CD4-positive, alpha-beta T cell (primary cell): ENCODE measurements around the gene GPR137. TPM values are rescaled to one million over a fixed set of nuclear protein-coding genes. Genes with fewer than 3 reads are reported as not detected.

Source experiments
- ATAC-seq: fragments of 200-7000 bp; cut with Tn5 transposase; one replicate; pipeline ENCODE4 v1.10.0; 2022; ENCODE audit warnings: mild to moderate bottlenecking; ENCODE audit not compliant: poor library complexity
- CTCF ChIA-PET: fragments of 350-600 bp; sonication (Branson Sonifier 250); formaldehyde crosslinking; loops from one replicate; lab custom pipeline; 2021; ENCODE audit warnings: antibody characterized with exemption, inconsistent platforms; lab: Charles Lee
- POLR2A ChIA-PET: fragments of 350-600 bp; sonication (Branson Sonifier 250); formaldehyde crosslinking; loops from one replicate; lab custom pipeline; 2021; ENCODE audit warnings: antibody characterized with exemption, inconsistent platforms; lab: Charles Lee
- DNase-seq, 14 experiments: peaks; one replicate each; pipeline ENCODE4 v3.0.0-alpha.2; 2013 to 2020; ENCODE audit warnings: mixed read lengths in 2 of 14
- H3K27ac ChIP-seq, 2 donors: one replicate each; pipeline versions ENCODE4 v1.5.1 to v1.7.0; 2013; ENCODE audit warnings: low read length in 2 of 2, low read depth in 1 of 2, mild to moderate bottlenecking in 1 of 2
- H3K27me3 ChIP-seq, 2 experiments: 1 replicate in 1 of 2; 2 replicates in 1 of 2; pipeline versions ENCODE4 v1.6.1 to v1.7.0; 2013; ENCODE audit warnings: low read length in 2 of 2, control low read depth in 1 of 2, mild to moderate bottlenecking in 1 of 2, moderate library complexity in 1 of 2; ENCODE audit not compliant: insufficient read depth in 2 of 2, control insufficient read depth in 1 of 2
- H3K36me3 ChIP-seq: one replicate; pipeline ENCODE4 v1.6.1; 2013; ENCODE audit warnings: low read length, control low read depth; ENCODE audit not compliant: insufficient read depth
- H3K4me1 ChIP-seq: one replicate; pipeline ENCODE4 v1.6.1; 2013; ENCODE audit warnings: low read length, control low read depth; ENCODE audit not compliant: insufficient read depth
- H3K4me3 ChIP-seq: one replicate; pipeline ENCODE4 v1.5.1; 2013; ENCODE audit warnings: mild to moderate bottlenecking, low read length, moderate library complexity
- H3K9me3 ChIP-seq, 2 experiments: 1 replicate in 1 of 2; 2 replicates in 1 of 2; pipeline versions ENCODE4 v1.6.1 to v1.7.0; 2013; ENCODE audit warnings: low read length in 2 of 2, mild to moderate bottlenecking in 2 of 2, control low read depth in 1 of 2, moderate library complexity in 1 of 2; ENCODE audit not compliant: control insufficient read depth in 1 of 2, insufficient read depth in 1 of 2
- H3K27ac Mint-ChIP-seq: one replicate; pipeline ENCODE4 v1.8.0; 2020; ENCODE audit warnings: mixed read lengths
- H3K27me3 Mint-ChIP-seq: one replicate; pipeline ENCODE4 v1.8.0; 2021; ENCODE audit warnings: mixed read lengths
- H3K36me3 Mint-ChIP-seq: one replicate; pipeline ENCODE4 v1.8.0; 2021; ENCODE audit warnings: low read depth, mixed read lengths
- H3K4me1 Mint-ChIP-seq: one replicate; pipeline ENCODE4 v1.8.0; 2021; ENCODE audit warnings: low read depth, mixed read lengths
- H3K4me3 Mint-ChIP-seq: one replicate; pipeline ENCODE4 v1.8.0; 2020; ENCODE audit warnings: mild to moderate bottlenecking, mixed read lengths
- H3K9me3 Mint-ChIP-seq: one replicate; pipeline ENCODE4 v1.8.0; 2020; ENCODE audit warnings: mixed read lengths
- intact Hi-C, 2 experiments: fragments of 100-400 bp; cut with DNase I in 1 of 2; cut with micrococcal nuclease in 1 of 2; formaldehyde crosslinking; loops; one replicate each; pipeline versions ENCODE4 v1.15.1 to v1.9.0; 2023 to 2025; cut with DNase I, micrococcal nuclease
- total RNA-seq, 174 experiments: library from RNA in 2 of 174; stranded (reverse) in 2 of 174; gene quantifications; one replicate each; pipeline ENCODE4 v1.2.3 and lab custom pipeline; 2021 to 2026
- TF ChIP-seq, protein P1 (sequence below): fragments of 200-600 bp; IDR thresholded peaks from one replicate; pipeline ENCODE4 v1.8.0; 2022; ENCODE audit warnings: antibody characterized with exemption, mild to moderate bottlenecking

GPR137 gene
- total RNA-seq, 2 experiments from 2014 or later: 13.8 to 16.6 TPM

DNA sequence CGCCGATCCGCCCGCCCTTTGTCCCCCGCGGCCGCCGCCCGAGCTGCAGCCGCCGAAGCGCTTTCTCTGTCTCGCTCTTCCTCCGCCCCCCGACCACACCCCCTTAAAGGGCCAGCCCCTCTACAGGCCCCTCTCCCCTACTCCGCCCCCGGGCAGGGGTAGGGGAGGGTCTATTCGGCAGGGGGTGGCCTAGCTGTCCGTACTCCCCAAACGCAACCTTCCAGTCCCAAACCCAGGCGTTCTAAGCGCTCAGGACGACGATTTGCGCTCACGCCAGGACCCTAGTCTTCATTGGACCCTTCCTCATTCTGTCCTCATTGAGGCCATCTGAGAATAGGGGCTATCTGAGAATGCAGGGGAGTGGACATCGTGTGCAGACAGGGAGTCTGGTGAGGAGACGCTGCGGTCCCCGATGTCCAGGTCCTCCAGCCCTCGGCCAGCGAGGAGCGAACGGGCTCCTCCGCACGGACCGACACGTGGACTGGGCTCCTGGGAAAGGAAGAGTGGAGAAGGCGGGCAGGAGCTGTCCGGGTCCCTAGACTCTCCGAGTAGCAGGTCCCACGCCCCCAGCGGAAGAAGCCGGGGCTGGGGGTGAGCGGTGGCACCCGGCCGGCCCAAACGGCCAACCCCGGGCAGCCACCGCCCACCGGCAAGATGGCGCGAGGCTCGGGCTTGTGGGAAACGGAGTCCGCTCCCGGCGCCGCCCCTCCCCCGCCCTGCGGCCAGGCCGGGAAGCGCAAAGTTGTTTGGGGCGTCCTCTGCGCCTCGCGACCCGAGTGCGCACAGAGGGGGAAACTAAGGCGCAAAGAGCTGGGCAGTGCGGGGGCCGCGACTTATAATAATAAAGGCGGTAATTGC is 38.5 kb upstream of the GPR137 start, which contains the start of gene PPP1R14B:
TSS of gene PPP1R14B (minus strand) at position 73 of the 858 bp plus-strand sequence. CDS start 270 bp downstream, outside the sequence.
- ChIA-PET POLR2A (interaction anchor here (0.8 to 6.2 kb wide), 12 partner anchors 14 to 261 kb away, joined by 3 to 65 read pairs (median 13); partner anchors contain the start of genes BAD, ESRRA, FERMT3 and GPR137), CTCF (interaction anchor here (1.0 to 3.9 kb wide), 7 partner anchors 12 to 61 kb away, joined by 3 to 15 read pairs (median 8); partner anchors contain the start of genes NUDT22, STIP1 and TRPT1)
- H3K27ac Mint-ChIP-seq: peak within 1 kb of the TSS; percentile 82
- H3K4me1 Mint-ChIP-seq: peaks cover 41% of the 10 kb centered on the region
- H3K4me1 ChIP-seq: peaks cover 61% of the 10 kb centered on the region
- DNase-seq (peak; percentile 60 to 89 (median 76)), ATAC-seq (peak; percentile 63)
- no peaks in the 10 kb centered on the region for H3K27me3 ChIP-seq
- intact Hi-C loops: loop anchor here (1.0 kb wide), 2 partner anchors 22 to 23 kb away; no protein-coding TSS in a partner anchor
- peak within 1 kb of the TSS; percentile 94 for H3K4me3 Mint-ChIP-seq
- no peaks in the 10 kb centered on the region for H3K9me3 ChIP-seq
- peaks cover 10% of the 10 kb centered on the region for H3K36me3 ChIP-seq
- TF ChIP-seq, protein P1, sequence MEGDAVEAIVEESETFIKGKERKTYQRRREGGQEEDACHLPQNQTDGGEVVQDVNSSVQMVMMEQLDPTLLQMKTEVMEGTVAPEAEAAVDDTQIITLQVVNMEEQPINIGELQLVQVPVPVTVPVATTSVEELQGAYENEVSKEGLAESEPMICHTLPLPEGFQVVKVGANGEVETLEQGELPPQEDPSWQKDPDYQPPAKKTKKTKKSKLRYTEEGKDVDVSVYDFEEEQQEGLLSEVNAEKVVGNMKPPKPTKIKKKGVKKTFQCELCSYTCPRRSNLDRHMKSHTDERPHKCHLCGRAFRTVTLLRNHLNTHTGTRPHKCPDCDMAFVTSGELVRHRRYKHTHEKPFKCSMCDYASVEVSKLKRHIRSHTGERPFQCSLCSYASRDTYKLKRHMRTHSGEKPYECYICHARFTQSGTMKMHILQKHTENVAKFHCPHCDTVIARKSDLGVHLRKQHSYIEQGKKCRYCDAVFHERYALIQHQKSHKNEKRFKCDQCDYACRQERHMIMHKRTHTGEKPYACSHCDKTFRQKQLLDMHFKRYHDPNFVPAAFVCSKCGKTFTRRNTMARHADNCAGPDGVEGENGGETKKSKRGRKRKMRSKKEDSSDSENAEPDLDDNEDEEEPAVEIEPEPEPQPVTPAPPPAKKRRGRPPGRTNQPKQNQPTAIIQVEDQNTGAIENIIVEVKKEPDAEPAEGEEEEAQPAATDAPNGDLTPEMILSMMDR: no peak
- H3K36me3 Mint-ChIP-seq: peaks cover 12% of the 10 kb centered on the region
- no peaks in the 10 kb centered on the region for H3K27me3 Mint-ChIP-seq
- no peaks in the 10 kb centered on the region for H3K9me3 Mint-ChIP-seq
- peak within 1 kb of the TSS; percentile 48 to 57 for H3K27ac ChIP-seq
- peak within 1 kb of the TSS; percentile 90 for H3K4me3 ChIP-seq

DNA sequence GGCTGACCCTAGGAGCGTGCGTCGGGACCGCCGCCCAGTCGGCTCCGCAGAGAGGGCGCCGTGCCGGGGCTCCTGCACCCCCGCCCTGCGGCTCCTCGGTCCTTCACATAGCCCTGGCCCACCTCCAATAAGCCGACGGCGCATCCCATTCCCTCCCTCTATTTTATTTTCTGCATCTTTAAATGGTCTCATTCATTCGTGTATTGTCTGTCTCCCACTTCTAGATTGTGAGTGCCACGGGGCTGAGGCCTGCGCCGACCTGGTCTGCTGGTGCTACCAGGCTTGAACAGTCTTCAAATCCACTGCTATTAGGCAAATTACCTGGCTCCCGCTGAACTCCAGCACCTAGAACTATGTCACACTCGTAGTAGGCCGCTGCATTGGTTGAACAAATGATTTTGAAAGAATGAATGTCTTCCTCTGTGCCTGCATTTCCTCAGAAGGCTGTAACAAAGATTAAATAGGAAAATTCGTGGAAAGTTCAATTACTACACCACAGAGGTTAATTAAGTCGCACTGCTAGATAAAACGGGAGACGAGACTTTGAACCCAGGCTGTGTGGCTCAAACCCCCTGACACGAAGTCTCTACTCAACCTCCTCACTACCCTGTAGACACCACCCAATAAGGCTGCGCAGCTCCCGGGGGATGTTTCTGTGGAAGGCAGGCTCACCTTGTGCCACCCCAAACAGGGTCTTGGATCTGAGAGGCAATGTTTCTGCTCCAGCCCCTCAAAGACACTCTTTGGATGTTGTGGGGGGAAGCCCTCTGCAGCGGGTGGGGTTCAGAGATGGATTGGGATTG is 37.7 kb upstream of the GPR137 start:
- ATAC-seq (no peak), DNase-seq (no peak)
- H3K27ac Mint-ChIP-seq: no peak overlapping the region
- intact Hi-C loops: loop anchor here (1.0 kb wide), 2 partner anchors 21 to 22 kb away; no protein-coding TSS in a partner anchor
- Histone ChIP-seq H3K36me3 (peaks cover 10% of the 10 kb centered on the region), H3K27ac (no peak overlapping the region), H3K27me3 (no peaks in the 10 kb centered on the region), H3K9me3 (no peaks in the 10 kb centered on the region), H3K4me1 (peaks cover 61% of the 10 kb centered on the region), H3K4me3 (peak overlapping the region; percentile 90)
- no peaks in the 10 kb centered on the region for H3K9me3 Mint-ChIP-seq
- CTCF ChIA-PET: interaction anchor here (0.7 to 4.7 kb wide), 4 partner anchors 21 to 57 kb away, joined by 3 to 56 read pairs (median 10); partner anchors contain the start of gene FERMT3
- TF ChIP-seq, protein P1: no peak
- peaks cover 43% of the 10 kb centered on the region for H3K4me1 Mint-ChIP-seq
- peak overlapping the region; percentile 88 for H3K4me3 Mint-ChIP-seq
- POLR2A ChIA-PET: interaction anchor here (2.8 to 6.2 kb wide), 6 partner anchors 22 to 70 kb away, joined by 13 to 65 read pairs (median 30); partner anchors contain the start of genes BAD, FERMT3, GPR137 and NUDT22
- H3K27me3 Mint-ChIP-seq: no peaks in the 10 kb centered on the region
- H3K36me3 Mint-ChIP-seq: peaks cover 11% of the 10 kb centered on the region

DNA sequence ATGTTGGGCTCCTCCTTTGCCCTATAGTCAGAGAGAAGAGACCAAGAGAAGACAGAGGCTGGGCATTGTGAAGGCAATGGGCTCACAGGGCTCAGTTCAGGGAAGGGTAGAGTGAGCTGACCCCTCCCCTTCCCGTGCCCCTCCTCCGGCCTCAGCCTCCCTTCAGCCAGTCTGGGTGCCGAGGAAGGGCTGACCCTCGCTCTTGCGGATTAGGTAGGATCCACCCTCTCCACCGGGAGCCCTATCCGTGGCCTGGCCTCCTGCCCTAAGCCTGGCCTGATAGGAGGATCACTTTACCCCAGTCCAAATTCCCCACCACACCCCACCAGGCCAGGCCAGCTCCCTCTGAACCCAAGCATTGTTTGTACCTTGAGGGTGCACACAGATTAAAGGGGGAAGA is 37.1 kb upstream of the GPR137 start:
- intact Hi-C loops: no loop called here
- no peak overlapping the region for H3K27ac ChIP-seq
- H3K4me3 Mint-ChIP-seq: peak overlapping the region; percentile 88
- H3K4me1 Mint-ChIP-seq: peaks cover 38% of the 10 kb centered on the region
- DNase-seq: no peak
- ATAC-seq: no peak
- no peaks in the 10 kb centered on the region for H3K9me3 Mint-ChIP-seq
- H3K9me3 ChIP-seq: no peaks in the 10 kb centered on the region
- ChIA-PET POLR2A (interaction anchor here (4.5 kb wide), 1 partner anchor 42 kb away, joined by 35 read pairs; the partner anchor contains the start of gene FERMT3), CTCF (interaction anchor here (0.7 to 4.7 kb wide), 2 partner anchors 43 to 56 kb away, joined by 3 to 56 read pairs; partner anchors contain the start of gene FERMT3)
- H3K4me3 ChIP-seq: no peak overlapping the region
- H3K27me3 Mint-ChIP-seq: no peaks in the 10 kb centered on the region
- TF ChIP-seq, protein P1: no peak
- peaks cover 5% of the 10 kb centered on the region for H3K36me3 Mint-ChIP-seq
- H3K36me3 ChIP-seq: peaks cover 7% of the 10 kb centered on the region
- peak overlapping the region; percentile 36 for H3K27ac Mint-ChIP-seq
- peaks cover 59% of the 10 kb centered on the region for H3K4me1 ChIP-seq
- no peaks in the 10 kb centered on the region for H3K27me3 ChIP-seq
